Right lobe of liver (tissue), 6 donors: Measurements from ENCODE around the gene IRF5. TPM values are rescaled to one million over a fixed set of nuclear protein-coding genes. Genes with fewer than 3 reads are reported as not detected.

Experiments used
- ATAC-seq, 4 donors: fragments of 200-7000 bp; cut with Tn5 transposase; one replicate each; pipeline ENCODE4 v1.9.1; 2020; ENCODE audit warnings: mild to moderate bottlenecking in 4 of 4, moderate library complexity in 4 of 4
- DNase-seq, 3 donors: peaks; one replicate each; pipeline ENCODE4 v3.0.0-alpha.2; 2020
- H3K27ac ChIP-seq, 3 donors: fragments of 200-600 bp; one replicate each; pipeline ENCODE4 v1.8.0; 2022
- H3K27me3 ChIP-seq, 2 donors: fragments of 200-600 bp; one replicate each; pipeline ENCODE4 v1.8.0; 2022
- H3K36me3 ChIP-seq, 4 donors: fragments of 200-600 bp; sonication (generic) in 1 of 4; one replicate each; pipeline versions ENCODE4 v1.5.1 to v1.8.0; 2017 to 2022; ENCODE audit warnings: control low read depth in 1 of 4
- H3K4me1 ChIP-seq, 4 donors: fragments of 200-600 bp; sonication (generic) in 1 of 4; one replicate each; pipeline versions ENCODE4 v1.5.1 to v1.8.0; 2017 to 2022; ENCODE audit warnings: control low read depth in 1 of 4
- H3K4me3 ChIP-seq, 3 donors: fragments of 200-600 bp; one replicate each; pipeline ENCODE4 v1.8.0; 2022
- H3K9me3 ChIP-seq, 4 donors: fragments of 200-600 bp; sonication (generic) in 1 of 4; one replicate each; pipeline versions ENCODE4 v1.5.1 to v1.8.0; 2017 to 2022; ENCODE audit warnings: control low read depth in 1 of 4
- POLR2A ChIP-seq: fragments of 450-650 bp; IDR thresholded peaks from one replicate; pipeline ENCODE4 v1.6.1; 2017; ENCODE audit warnings: antibody characterized with exemption, mild to moderate bottlenecking
- WGBS: methylation state at CpG from one replicate; pipeline ENCODE4 v1.1.6; 2018; ENCODE audit warnings: low coverage, low lambda C conversion rate; ENCODE audit not compliant: insufficient coverage; ENCODE audit errors: missing lambda C conversion rate; 5-methylcytosine and 5-hydroxymethylcytosine counted together
- intact Hi-C, 2 donors: fragments of 100-400 bp; cut with DNase I; formaldehyde crosslinking; loops; one replicate each; pipeline versions ENCODE4 v1.11.2 to v1.14.1; 2022
- total RNA-seq, 6 experiments: library from RNA; depleted of rRNA in 2 of 6; stranded (reverse); fragments of >200 nt in 2 of 6; fragmentation: NEBNext Ultra II Directional in 3 of 6; extraction: Animal tissue kit (Norgen Biotek cat#: 25700) in 3 of 6; gene quantifications; one replicate each; pipeline versions ENCODE4 v1.1.0 to v1.2.4, GENCODE V29; 2016 to 2023
- TF ChIP-seq, protein P1 (sequence below), 4 donors: fragments of 200-600 bp in 3 of 4; fragments of 450-650 bp in 1 of 4; IDR thresholded peaks; one replicate each; pipeline versions ENCODE4 v1.5.1 to v1.8.0; 2016 to 2022; ENCODE audit warnings: antibody characterized with exemption in 4 of 4, mild to moderate bottlenecking in 2 of 4
- donor health status: DM: no; HTN: yes; CAD: no.
- donor health status: DM: no; HTN: no; CAD: no.
- donor health status: DM: no; HTN: no; CAD: no.
- donor health status: DM: no; HTN: yes; CAD: no.
- donor health status: DM: no; HTN: yes; CAD: no.

The IRF5 gene
- total RNA-seq, 6 experiments from 2014 or later, result 4.6 to 8.9 (median 6.4) TPM

DNA sequence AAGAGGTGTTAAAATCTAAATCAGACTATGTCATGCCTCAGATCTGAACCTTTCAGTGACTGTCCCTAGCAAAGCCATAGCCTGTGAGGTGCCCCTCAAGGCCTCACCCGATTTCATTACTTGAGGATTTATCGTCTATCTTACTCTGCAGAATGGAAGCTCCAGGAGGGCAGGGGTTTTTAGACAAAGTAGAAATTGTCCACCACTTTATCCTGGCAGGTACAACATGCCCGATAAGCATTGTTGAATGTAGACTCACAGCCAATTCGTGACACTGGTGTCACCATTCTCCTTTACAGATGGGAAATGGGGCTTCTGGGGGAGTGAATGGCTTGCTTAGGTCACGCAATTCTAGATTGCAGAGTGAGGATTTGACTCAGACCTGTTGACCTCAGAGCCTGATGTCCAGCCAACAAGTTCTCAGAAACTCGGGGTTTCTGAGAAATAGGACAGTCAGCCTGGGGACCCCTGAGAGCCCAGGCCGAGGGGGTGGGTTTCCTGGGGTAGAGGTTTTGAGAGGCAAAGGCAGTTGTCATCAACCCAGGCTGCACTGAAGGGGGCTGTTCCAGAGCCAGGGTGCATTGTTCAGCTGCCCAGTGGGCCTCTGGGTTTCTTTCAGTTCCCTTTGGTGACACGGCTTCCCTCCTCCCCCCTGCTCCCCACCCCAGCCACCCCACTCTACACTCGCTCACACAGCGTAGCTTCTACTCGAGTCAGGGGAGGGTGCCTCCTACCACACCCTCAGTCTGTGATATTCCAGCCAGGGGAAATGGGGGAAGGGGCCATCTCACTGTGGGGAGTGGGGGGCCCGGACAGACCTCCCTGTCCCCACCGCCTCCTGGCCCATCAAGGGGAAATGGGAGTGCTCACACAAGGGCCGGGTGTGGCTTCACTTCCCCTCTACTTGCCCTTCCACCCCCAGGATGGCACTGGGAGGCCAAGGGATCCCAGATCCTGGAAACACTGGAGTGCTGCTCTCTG, 3.1 kb upstream of the IRF5 start:
- intact Hi-C loops, result no loop called here
- DNase-seq, result peak in 1 of 3 donors; percentile 50
- peak in 2 of 4 donors; percentile 3 to 9 for ATAC-seq
- WGBS, result 68% methylated on average over 10 of the region's 14 CpGs
- H3K9me3 ChIP-seq, result no peaks in the 10 kb centered on the region
- no peaks in the 10 kb centered on the region for H3K36me3 ChIP-seq
- no peak for TF ChIP-seq POLR2A
- TF ChIP-seq, protein P1, sequence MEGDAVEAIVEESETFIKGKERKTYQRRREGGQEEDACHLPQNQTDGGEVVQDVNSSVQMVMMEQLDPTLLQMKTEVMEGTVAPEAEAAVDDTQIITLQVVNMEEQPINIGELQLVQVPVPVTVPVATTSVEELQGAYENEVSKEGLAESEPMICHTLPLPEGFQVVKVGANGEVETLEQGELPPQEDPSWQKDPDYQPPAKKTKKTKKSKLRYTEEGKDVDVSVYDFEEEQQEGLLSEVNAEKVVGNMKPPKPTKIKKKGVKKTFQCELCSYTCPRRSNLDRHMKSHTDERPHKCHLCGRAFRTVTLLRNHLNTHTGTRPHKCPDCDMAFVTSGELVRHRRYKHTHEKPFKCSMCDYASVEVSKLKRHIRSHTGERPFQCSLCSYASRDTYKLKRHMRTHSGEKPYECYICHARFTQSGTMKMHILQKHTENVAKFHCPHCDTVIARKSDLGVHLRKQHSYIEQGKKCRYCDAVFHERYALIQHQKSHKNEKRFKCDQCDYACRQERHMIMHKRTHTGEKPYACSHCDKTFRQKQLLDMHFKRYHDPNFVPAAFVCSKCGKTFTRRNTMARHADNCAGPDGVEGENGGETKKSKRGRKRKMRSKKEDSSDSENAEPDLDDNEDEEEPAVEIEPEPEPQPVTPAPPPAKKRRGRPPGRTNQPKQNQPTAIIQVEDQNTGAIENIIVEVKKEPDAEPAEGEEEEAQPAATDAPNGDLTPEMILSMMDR (IDR thresholded peaks at IDR 0.05), result no peak
- H3K4me1 ChIP-seq, result peaks cover 0 to 38% (median 5%) of the 10 kb centered on the region in 4 donors
- no peaks in the 10 kb centered on the region for H3K27me3 ChIP-seq
- no peak overlapping the region for H3K4me3 ChIP-seq
- H3K27ac ChIP-seq, result peak overlapping the region in 1 of 3 donors; percentile 71

GRCh38 chr7:128935342-128935730, 2.4 kb upstream of the IRF5 start:
- intact Hi-C loops, result no loop called here
- no peak for TF ChIP-seq POLR2A
- TF ChIP-seq, protein P1 (IDR thresholded peaks at IDR 0.05), result no peak
- H3K36me3 ChIP-seq, result no peaks in the 10 kb centered on the region
- no peak for ATAC-seq
- no peaks in the 10 kb centered on the region for H3K9me3 ChIP-seq
- H3K27ac ChIP-seq, result peak overlapping the region in 2 of 3 donors; percentile 54 to 71
- no peak for DNase-seq
- H3K4me3 ChIP-seq, result no peak overlapping the region
- peaks cover 0 to 38% (median 5%) of the 10 kb centered on the region in 4 donors for H3K4me1 ChIP-seq
- WGBS, result 63% methylated on average over 6 of the region's 6 CpGs
- no peaks in the 10 kb centered on the region for H3K27me3 ChIP-seq

DNA sequence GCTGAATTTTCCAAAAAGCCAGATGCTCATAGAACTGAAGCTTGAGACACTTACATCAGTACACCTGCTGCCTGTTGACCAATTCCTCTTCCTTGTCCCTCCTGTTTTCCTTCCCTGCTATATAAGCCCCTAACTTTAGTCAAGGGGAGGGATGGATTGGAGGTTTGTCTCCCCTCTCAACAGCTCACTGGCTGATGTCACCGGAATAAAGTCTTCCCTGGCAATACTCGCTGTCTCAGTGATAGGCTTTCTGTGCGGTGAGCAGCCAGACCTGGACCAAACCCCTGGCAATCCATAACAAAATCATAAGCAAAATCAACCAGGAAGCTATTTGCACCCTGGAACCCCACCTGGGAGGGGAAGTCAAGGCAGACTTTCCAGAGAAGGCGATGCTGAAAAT, 929 bp upstream of the IRF5 start:
- TF ChIP-seq, protein P1 (IDR thresholded peaks at IDR 0.05), result no peak
- no peak for TF ChIP-seq POLR2A
- peaks cover 0 to 38% (median 5%) of the 10 kb centered on the region in 4 donors for H3K4me1 ChIP-seq
- H3K4me3 ChIP-seq, result no peak overlapping the region
- no peaks in the 10 kb centered on the region for H3K36me3 ChIP-seq
- H3K9me3 ChIP-seq, result no peaks in the 10 kb centered on the region
- H3K27ac ChIP-seq, result peak overlapping the region in 1 of 3 donors; percentile 71
- H3K27me3 ChIP-seq, result no peaks in the 10 kb centered on the region
- 100% methylated on average over 3 of the region's 4 CpGs for WGBS
- DNase-seq, result no peak
- no peak for ATAC-seq
- intact Hi-C loops, result no loop called here

- Histone ChIP-seq H3K36me3 (no peaks in the 10 kb centered on the region), H3K9me3 (no peaks in the 10 kb centered on the region), H3K4me1 (peaks cover 0 to 38% (median 5%) of the 10 kb centered on the region in 4 donors), H3K4me3 (peak overlapping the region; percentile 62 to 83 (median 69)), H3K27ac (no peak overlapping the region), H3K27me3 (no peaks in the 10 kb centered on the region)
- no peak for TF ChIP-seq POLR2A
- TF ChIP-seq, protein P1 (IDR thresholded peaks at IDR 0.05), result no peak
- DNase-seq (no peak), ATAC-seq (no peak)
- 72% methylated on average over 12 of the region's 17 CpGs for WGBS
- intact Hi-C loops, result no loop called here
Measured at GRCh38 chr7:128937271-128937646, 468 bp upstream of the IRF5 start.
